Mesothelial cell of epicardium (in vitro differentiated cells): Measurements from ENCODE around the gene MTUS2. TPM values are rescaled to one million over a fixed set of nuclear protein-coding genes. Genes with fewer than 3 reads are reported as not detected.

Source experiments
- DNase-seq, 2 experiments: peaks; one replicate each; pipeline ENCODE4 v3.0.0; 2021; ENCODE audit warnings: low spot score in 2 of 2; ENCODE audit not compliant: unreplicated experiment in 2 of 2
- H3K27ac Mint-ChIP-seq: 2 replicates; pipeline ENCODE4 v1.8.0; 2021; ENCODE audit warnings: mixed read lengths
- H3K27me3 Mint-ChIP-seq: 2 replicates; pipeline ENCODE4 v1.8.0; 2021; ENCODE audit warnings: low read depth, mixed read lengths
- H3K36me3 Mint-ChIP-seq: 2 replicates; pipeline ENCODE4 v1.8.0; 2021; ENCODE audit warnings: mixed read lengths
- H3K4me1 Mint-ChIP-seq: 2 replicates; pipeline ENCODE4 v1.8.0; 2021; ENCODE audit warnings: mixed read lengths
- H3K4me3 Mint-ChIP-seq: 2 replicates; pipeline ENCODE4 v1.8.0; 2021; ENCODE audit warnings: mild to moderate bottlenecking, moderate library complexity, mixed read lengths
- H3K9me3 Mint-ChIP-seq: 2 replicates; pipeline ENCODE4 v1.8.0; 2021; ENCODE audit warnings: mixed read lengths
- total RNA-seq: library from RNA; stranded (reverse); gene quantifications from 3 replicates; pipeline ENCODE4 v1.2.1, GENCODE V29; 2021
- TF ChIP-seq, protein P1 (sequence below): fragments of 200-600 bp; sonication (generic); IDR thresholded peaks from one replicate; pipeline ENCODE4 v1.5.0; 2021; ENCODE audit warnings: antibody characterized with exemption; ENCODE audit not compliant: unreplicated experiment

Gene MTUS2
- total RNA-seq, 1 donor from 2014 or later = 1.4 TPM

DNA sequence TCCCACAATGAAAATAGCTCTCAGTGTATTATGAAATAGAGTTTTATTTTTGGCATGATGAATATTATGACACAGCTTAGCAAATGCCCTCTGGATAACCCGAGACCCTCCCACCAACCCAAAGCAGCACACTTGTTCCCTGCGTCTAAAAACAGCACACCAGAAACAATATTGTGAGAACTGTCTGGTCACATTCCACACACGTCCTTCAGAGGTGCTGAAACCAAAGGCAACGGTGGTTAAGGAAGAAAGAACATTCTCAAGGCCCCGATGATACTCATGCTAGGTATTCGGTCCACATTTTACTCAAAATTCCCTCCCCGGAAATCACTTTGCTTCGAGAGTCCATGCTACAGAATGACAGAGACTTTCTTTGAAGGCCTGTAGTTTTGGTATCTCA, 618.6 kb downstream of the MTUS2 start:
- peaks cover 1% of the 10 kb centered on the region for H3K27me3 Mint-ChIP-seq
- DNase-seq = no peak
- H3K36me3 Mint-ChIP-seq = no peaks in the 10 kb centered on the region
- H3K27ac Mint-ChIP-seq = no peak overlapping the region
- TF ChIP-seq, protein P1, sequence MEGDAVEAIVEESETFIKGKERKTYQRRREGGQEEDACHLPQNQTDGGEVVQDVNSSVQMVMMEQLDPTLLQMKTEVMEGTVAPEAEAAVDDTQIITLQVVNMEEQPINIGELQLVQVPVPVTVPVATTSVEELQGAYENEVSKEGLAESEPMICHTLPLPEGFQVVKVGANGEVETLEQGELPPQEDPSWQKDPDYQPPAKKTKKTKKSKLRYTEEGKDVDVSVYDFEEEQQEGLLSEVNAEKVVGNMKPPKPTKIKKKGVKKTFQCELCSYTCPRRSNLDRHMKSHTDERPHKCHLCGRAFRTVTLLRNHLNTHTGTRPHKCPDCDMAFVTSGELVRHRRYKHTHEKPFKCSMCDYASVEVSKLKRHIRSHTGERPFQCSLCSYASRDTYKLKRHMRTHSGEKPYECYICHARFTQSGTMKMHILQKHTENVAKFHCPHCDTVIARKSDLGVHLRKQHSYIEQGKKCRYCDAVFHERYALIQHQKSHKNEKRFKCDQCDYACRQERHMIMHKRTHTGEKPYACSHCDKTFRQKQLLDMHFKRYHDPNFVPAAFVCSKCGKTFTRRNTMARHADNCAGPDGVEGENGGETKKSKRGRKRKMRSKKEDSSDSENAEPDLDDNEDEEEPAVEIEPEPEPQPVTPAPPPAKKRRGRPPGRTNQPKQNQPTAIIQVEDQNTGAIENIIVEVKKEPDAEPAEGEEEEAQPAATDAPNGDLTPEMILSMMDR = no peak
- no peak overlapping the region for H3K4me3 Mint-ChIP-seq
- peaks cover 4% of the 10 kb centered on the region for H3K9me3 Mint-ChIP-seq
- H3K4me1 Mint-ChIP-seq = peaks cover 33% of the 10 kb centered on the region

DNA sequence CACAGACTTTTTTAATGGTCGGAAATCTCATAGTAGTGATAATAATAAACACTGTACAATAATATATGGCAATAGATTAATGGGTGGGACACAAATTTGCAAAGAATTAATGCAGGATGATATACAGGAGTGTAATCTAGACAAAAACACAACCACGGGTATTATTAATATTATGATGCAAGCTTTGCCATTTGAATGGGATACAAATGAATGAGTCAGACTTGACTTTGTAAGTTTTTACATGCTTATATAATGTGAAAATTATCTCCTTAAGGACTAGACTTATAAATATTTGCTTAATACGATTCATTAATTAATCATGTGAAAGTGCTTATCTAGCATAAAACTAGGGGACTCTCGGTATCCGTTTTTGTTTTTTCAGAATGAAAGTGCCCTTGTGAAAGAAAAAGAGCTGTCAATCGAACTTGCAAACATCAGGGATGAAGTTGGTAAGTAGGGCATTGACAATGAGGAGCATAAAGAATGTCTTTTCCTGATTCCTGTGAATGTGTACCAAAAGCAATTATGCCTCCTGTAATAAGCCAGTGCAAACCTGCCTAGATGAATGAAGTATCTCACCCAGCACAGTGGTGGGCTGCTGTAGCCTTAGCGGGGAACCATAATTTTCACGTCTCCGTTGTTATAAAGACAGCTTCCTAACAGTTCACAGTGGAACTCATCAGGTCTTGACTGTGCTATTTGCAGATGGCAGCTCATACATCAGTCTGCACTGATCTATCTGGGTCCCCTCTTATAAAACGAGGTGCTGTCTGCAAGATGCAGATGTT, 619.7 kb downstream of the MTUS2 start:
- Mint-ChIP-seq H3K27ac (no peak overlapping the region), H3K4me1 (peaks cover 28% of the 10 kb centered on the region), H3K36me3 (no peaks in the 10 kb centered on the region), H3K27me3 (peaks cover 4% of the 10 kb centered on the region), H3K4me3 (no peak overlapping the region), H3K9me3 (peaks cover 4% of the 10 kb centered on the region)
- DNase-seq = no peak
- TF ChIP-seq, protein P1 = no peak

DNA sequence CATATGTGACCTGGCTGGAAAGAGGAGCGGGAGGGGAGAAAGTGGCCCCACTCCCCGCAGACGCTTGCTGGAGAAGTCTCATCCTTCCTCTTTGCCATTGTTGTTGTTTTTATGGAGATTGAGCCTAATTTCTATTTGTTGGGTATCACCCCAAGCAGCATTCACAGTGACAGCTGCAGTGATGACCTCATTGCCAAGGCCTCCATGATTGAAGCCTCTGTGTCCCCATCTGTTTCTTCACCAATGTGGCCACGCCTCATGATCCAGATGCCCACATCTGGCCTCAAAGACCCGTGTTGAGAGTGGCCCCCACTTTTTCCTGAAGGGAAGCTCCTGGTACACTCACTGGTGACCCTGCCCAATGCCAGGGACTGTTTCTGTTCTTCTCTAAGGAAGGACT, 621.2 kb downstream of the MTUS2 start:
- Mint-ChIP-seq H3K27me3 (peaks cover 6% of the 10 kb centered on the region), H3K27ac (no peak overlapping the region), H3K4me1 (peaks cover 13% of the 10 kb centered on the region), H3K4me3 (no peak overlapping the region), H3K36me3 (no peaks in the 10 kb centered on the region), H3K9me3 (peaks cover 4% of the 10 kb centered on the region)
- TF ChIP-seq, protein P1 = no peak
- no peak for DNase-seq

DNA sequence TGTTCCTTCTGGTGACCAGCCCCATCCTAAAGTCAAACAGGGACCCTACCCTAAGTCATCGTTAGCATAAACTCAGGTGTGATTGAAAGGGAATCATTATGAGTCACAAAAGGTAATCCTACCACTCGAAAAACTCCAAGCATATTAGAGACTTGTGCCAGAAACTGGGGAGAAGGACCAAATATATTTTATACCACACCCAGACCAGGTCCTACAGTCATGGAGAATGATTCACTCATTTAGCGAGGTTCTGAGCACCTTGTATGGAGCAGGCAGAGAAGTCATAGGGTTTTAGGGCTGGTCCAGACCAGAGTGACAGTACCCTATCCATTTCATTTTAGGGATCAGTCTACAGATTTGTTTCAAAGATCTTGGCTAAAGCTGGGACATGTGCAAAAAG, 625.9 kb downstream of the MTUS2 start:
- Mint-ChIP-seq H3K27me3 (peaks cover 16% of the 10 kb centered on the region), H3K9me3 (no peaks in the 10 kb centered on the region), H3K27ac (no peak overlapping the region)

DNA sequence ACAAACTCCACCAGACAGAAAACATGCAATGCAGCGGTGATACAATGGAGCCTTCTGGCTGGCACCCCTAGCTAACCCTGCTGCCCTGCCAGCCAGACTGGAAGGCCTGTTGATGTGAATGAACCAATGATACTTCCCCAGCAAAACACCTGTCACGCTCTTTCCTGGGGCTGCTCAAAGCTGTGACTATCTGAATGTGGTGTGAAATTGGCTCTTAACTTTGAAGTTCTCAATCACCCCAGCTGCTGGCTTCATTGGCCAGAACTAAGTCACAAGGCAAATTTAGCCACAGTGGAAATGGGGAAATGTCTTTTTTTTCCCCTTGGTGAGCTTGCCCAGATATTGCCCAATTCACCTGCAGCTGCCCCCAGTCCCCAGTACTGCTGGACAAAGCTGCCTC, 628.0 kb downstream of the MTUS2 start:
- H3K36me3 Mint-ChIP-seq = no peaks in the 10 kb centered on the region
- H3K4me3 Mint-ChIP-seq = no peak overlapping the region
- TF ChIP-seq, protein P1 = no peak
- peaks cover 5% of the 10 kb centered on the region for H3K4me1 Mint-ChIP-seq
- H3K27me3 Mint-ChIP-seq = peaks cover 16% of the 10 kb centered on the region
- DNase-seq = no peak
- H3K9me3 Mint-ChIP-seq = no peaks in the 10 kb centered on the region
- no peak overlapping the region for H3K27ac Mint-ChIP-seq

More for the DNA sequence above, 625.9 kb downstream of the MTUS2 start:
- H3K4me1 Mint-ChIP-seq = no peaks in the 10 kb centered on the region
- TF ChIP-seq, protein P1 = no peak
- no peaks in the 10 kb centered on the region for H3K36me3 Mint-ChIP-seq
- no peak overlapping the region for H3K4me3 Mint-ChIP-seq
- DNase-seq = no peak
